Smooth muscle cell (in vitro differentiated cells): Measurements from ENCODE around the gene PARD3B. TPM values are rescaled to one million over a fixed set of nuclear protein-coding genes. Genes with fewer than 3 reads are reported as not detected.

Experiments
- DNase-seq: peaks from one replicate; lab custom pipeline; 2025; ENCODE audit not compliant: unreplicated experiment; lab: John Stamatoyannopoulos, UW
- H2AFZ ChIP-seq: fragments of 200-600 bp; sonication (generic); 2 replicates; pipeline ENCODE4 v1.6.0; 2016; ENCODE audit warnings: antibody characterized with exemption, low read depth, mild to moderate bottlenecking
- H3F3A ChIP-seq: fragments of 200-600 bp; sonication (generic); 2 replicates; pipeline ENCODE4 v1.6.0; 2017; ENCODE audit warnings: antibody characterized with exemption, low read depth
- H3K27ac ChIP-seq: fragments of 200-600 bp; sonication (generic); 2 replicates; pipeline ENCODE4 v1.5.1; 2016; ENCODE audit warnings: low read depth, mild to moderate bottlenecking
- H3K27me3 ChIP-seq: fragments of 200-600 bp; sonication (generic); 2 replicates; pipeline ENCODE4 v1.6.1; 2016; ENCODE audit warnings: low read depth, mild to moderate bottlenecking
- H3K36me3 ChIP-seq: fragments of 200-600 bp; sonication (generic); 2 replicates; pipeline ENCODE4 v1.5.1; 2016; ENCODE audit warnings: low read depth
- H3K4me1 ChIP-seq: fragments of 200-600 bp; sonication (generic); 2 replicates; pipeline ENCODE4 v1.5.1; 2016; ENCODE audit warnings: low read depth
- H3K4me2 ChIP-seq: fragments of 200-600 bp; sonication (generic); 2 replicates; pipeline ENCODE4 v1.6.0; 2016; ENCODE audit warnings: mild to moderate bottlenecking
- H3K4me3 ChIP-seq: fragments of 200-600 bp; sonication (generic); 2 replicates; pipeline ENCODE4 v1.5.1; 2016; ENCODE audit warnings: mild to moderate bottlenecking
- H3K79me2 ChIP-seq: fragments of 200-600 bp; sonication (generic); 2 replicates; pipeline ENCODE4 v1.6.0; 2016; ENCODE audit warnings: low read depth, mild to moderate bottlenecking
- H3K9ac ChIP-seq: fragments of 200-600 bp; sonication (generic); 2 replicates; pipeline ENCODE4 v1.6.0; 2016; ENCODE audit warnings: low read depth
- H3K9me3 ChIP-seq: fragments of 200-600 bp; sonication (generic); replicated peaks from 2 replicates; pipeline ENCODE4 v1.5.1; 2016; ENCODE audit warnings: low read depth
- H4K20me1 ChIP-seq: fragments of 200-600 bp; sonication (generic); 2 replicates; pipeline ENCODE4 v1.6.0; 2016; ENCODE audit warnings: low read depth
- WGBS: methylation state at CpG from one replicate; pipeline ENCODE4 v1.1.7; 2016; ENCODE audit warnings: low lambda C conversion rate; 5-methylcytosine and 5-hydroxymethylcytosine counted together
- polyA plus RNA-seq: library from polyadenylated mRNA; unstranded; fragments of >200 nt; fragmentation: Nextera tagmentation; extraction: Ambion mirVana; gene quantifications from 2 replicates; pipeline ENCODE4 v1.2.1, GENCODE V29; 2016
- total RNA-seq: library from RNA; depleted of rRNA; stranded (reverse); fragments of >200 nt; gene quantifications from 2 replicates; pipeline ENCODE4 v1.2.3, GENCODE V29; 2014
- TF ChIP-seq, protein P1 (sequence below): fragments of 200-600 bp; sonication (generic); IDR thresholded peaks from 2 replicates; pipeline ENCODE4 v1.5.1; 2017; ENCODE audit warnings: borderline replicate concordance, mild to moderate bottlenecking, antibody characterized with exemption; ENCODE audit not compliant: insufficient read depth, poor library complexity, severe bottlenecking

Gene PARD3B
- total and polyA plus RNA-seq, 2 experiments from 2014 or later: 3.3 to 12.2 TPM

- Histone ChIP-seq H3K9me3 (no peaks in the 10 kb centered on the region), H3K4me1 (no peaks in the 10 kb centered on the region), H3K4me3 (no peak overlapping the region), H3K27me3 (no peaks in the 10 kb centered on the region), H2AFZ (no peak overlapping the region), H3K79me2 (no peaks in the 10 kb centered on the region), H3K9ac (no peak overlapping the region), H4K20me1 (no peaks in the 10 kb centered on the region), H3K36me3 (no peaks in the 10 kb centered on the region), H3K4me2 (no peak overlapping the region), H3K27ac (no peak overlapping the region), H3F3A (no peaks in the 10 kb centered on the region)
- DNase-seq: no peak
- 90% methylated on average over 9 of the region's 9 CpGs for WGBS
- TF ChIP-seq, protein P1, sequence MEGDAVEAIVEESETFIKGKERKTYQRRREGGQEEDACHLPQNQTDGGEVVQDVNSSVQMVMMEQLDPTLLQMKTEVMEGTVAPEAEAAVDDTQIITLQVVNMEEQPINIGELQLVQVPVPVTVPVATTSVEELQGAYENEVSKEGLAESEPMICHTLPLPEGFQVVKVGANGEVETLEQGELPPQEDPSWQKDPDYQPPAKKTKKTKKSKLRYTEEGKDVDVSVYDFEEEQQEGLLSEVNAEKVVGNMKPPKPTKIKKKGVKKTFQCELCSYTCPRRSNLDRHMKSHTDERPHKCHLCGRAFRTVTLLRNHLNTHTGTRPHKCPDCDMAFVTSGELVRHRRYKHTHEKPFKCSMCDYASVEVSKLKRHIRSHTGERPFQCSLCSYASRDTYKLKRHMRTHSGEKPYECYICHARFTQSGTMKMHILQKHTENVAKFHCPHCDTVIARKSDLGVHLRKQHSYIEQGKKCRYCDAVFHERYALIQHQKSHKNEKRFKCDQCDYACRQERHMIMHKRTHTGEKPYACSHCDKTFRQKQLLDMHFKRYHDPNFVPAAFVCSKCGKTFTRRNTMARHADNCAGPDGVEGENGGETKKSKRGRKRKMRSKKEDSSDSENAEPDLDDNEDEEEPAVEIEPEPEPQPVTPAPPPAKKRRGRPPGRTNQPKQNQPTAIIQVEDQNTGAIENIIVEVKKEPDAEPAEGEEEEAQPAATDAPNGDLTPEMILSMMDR: no peak
Observed at GRCh38 chr2:204914708-204915107, 369.4 kb downstream of the PARD3B start.

DNA sequence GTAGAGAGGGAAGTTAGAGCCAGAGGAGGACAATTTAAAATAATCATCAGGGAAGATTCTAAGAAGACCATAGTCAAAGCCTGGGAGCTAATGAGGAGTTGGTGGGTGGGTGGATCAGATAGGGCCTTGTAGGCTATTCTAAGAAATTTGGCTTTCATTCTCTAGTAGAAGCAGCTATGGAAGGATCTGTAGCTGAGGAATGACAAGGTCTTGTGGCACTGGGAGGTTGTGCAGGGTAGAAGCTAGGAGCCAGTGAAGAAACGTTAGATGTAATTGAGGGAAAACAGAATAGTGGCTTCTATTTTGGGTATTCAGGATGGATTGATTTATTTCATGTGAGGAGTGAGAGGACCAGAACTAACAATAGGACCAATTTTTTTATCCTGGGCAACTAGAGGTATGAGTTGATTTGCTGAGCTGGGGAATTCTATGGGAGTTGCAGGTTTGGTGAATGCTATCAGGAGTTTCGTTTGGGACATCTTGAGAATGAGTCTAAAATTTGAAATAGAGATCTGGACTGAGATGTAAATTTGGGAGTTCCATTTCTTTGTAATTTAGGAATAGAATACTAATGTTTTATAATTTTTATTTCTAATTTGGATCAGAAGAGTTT, 371.9 kb downstream of the PARD3B start:
- TF ChIP-seq, protein P1: no peak
- Histone ChIP-seq H3K9ac (no peak overlapping the region), H3K36me3 (no peaks in the 10 kb centered on the region), H3K27me3 (no peaks in the 10 kb centered on the region), H3K4me3 (no peak overlapping the region), H3K4me2 (no peak overlapping the region), H3K4me1 (no peaks in the 10 kb centered on the region), H3K9me3 (no peaks in the 10 kb centered on the region), H3K27ac (no peak overlapping the region), H4K20me1 (no peaks in the 10 kb centered on the region), H3F3A (no peaks in the 10 kb centered on the region), H3K79me2 (no peaks in the 10 kb centered on the region), H2AFZ (no peak overlapping the region)
- 95% methylated on average over 2 of the region's 2 CpGs for WGBS
- DNase-seq: no peak

- H2AFZ ChIP-seq: no peak overlapping the region
- 89% methylated on average over 2 of the region's 2 CpGs for WGBS
- TF ChIP-seq, protein P1: no peak
Observed at GRCh38 chr2:204920776-204921175, 375.5 kb downstream of the PARD3B start.

GRCh38 chr2:204923957-204924356, 378.7 kb downstream of the PARD3B start:
- Histone ChIP-seq H3K27me3 (no peaks in the 10 kb centered on the region), H2AFZ (no peak overlapping the region), H3K36me3 (no peaks in the 10 kb centered on the region), H3K4me1 (no peaks in the 10 kb centered on the region), H3F3A (no peaks in the 10 kb centered on the region), H3K4me2 (no peak overlapping the region), H3K27ac (no peak overlapping the region), H3K4me3 (no peak overlapping the region), H4K20me1 (no peaks in the 10 kb centered on the region), H3K9me3 (no peaks in the 10 kb centered on the region), H3K79me2 (no peaks in the 10 kb centered on the region), H3K9ac (no peak overlapping the region)
- TF ChIP-seq, protein P1: no peak
- DNase-seq: no peak

More at GRCh38 chr2:204920776-204921175, 375.5 kb downstream of the PARD3B start:
- DNase-seq: no peak
- no peaks in the 10 kb centered on the region for H3K79me2 ChIP-seq
- no peaks in the 10 kb centered on the region for H3F3A ChIP-seq
- H3K27ac ChIP-seq: no peak overlapping the region
- H3K9me3 ChIP-seq: no peaks in the 10 kb centered on the region
- H3K4me1 ChIP-seq: no peaks in the 10 kb centered on the region
- no peak overlapping the region for H3K4me2 ChIP-seq
- no peaks in the 10 kb centered on the region for H3K36me3 ChIP-seq
- H3K4me3 ChIP-seq: no peak overlapping the region
- H3K9ac ChIP-seq: no peak overlapping the region
- H3K27me3 ChIP-seq: no peaks in the 10 kb centered on the region
- H4K20me1 ChIP-seq: no peaks in the 10 kb centered on the region
